Measurements from ENCODE around the gene SLC25A1.
"Not testable (repeated sequence)": the region's sequence is repeated elsewhere in the genome, so short reads cannot be mapped to it uniquely, and the experiment has no call there.

SLC25A1 gene

DNA sequence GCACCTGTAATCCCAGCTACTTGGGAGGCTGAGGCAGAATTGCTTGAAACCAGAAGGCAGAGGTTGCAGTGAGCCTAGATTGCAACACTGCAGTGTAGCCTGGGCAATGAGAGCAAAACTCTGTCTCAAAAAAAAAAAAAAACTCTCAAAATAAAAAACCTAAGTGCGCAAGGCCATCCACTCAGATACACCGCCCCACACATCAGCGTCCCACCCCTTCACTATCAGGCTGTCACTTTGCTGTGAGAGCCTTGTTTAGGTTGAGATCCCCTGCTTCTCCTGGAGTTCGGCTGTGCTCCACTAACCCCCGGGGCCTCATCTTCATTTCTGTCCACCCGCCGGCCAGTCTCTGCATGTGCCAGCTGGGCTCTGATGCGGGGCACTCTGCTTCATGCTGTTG is 12.1 kb downstream of the SLC25A1 start:
- DNase-seq (ENCODE audit: low read depth) = no peak

GRCh38 chr22:19164425-19164824 is 14.1 kb downstream of the SLC25A1 start:
- DNase-seq (ENCODE audit: low read depth) = no peak

GRCh38 chr22:19158649-19159048 is 19.9 kb downstream of the SLC25A1 start:
- not testable (repeated sequence) for DNase-seq (ENCODE audit: low read depth)

DNA sequence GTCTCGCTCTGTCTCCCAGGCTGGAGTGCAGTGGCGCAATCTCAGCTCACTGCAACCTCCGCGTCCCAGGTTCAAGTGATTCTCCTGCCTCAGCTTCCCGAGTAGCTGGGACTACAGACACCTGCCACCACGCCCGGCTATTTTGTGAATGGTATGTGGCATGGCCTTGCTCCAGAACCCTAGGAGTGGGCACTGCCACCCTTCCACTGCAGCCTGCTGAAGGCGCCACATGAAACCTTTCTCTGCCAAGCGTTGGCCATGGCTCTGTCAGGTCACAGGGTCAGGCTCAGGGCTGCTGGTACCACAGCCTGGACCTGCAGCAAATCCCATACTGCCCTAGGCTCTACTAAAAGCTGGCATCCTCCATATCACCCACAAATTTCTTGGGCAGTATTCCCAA is 22.4 kb downstream of the SLC25A1 start:
- not testable (repeated sequence) for DNase-seq (ENCODE audit: low read depth)

GRCh38 chr22:19152942-19153883 is 25.3 kb downstream of the SLC25A1 start:
- DNase-seq (ENCODE audit: low read depth) = no peak

- no peak for DNase-seq (ENCODE audit: low read depth)
These were observed 27.0 kb downstream of the SLC25A1 start for GRCh38 chr22:19151329-19152191.

- no peak for DNase-seq (ENCODE audit: low read depth)
These were observed 27.8 kb downstream of the SLC25A1 start for GRCh38 chr22:19150482-19151328.

DNA sequence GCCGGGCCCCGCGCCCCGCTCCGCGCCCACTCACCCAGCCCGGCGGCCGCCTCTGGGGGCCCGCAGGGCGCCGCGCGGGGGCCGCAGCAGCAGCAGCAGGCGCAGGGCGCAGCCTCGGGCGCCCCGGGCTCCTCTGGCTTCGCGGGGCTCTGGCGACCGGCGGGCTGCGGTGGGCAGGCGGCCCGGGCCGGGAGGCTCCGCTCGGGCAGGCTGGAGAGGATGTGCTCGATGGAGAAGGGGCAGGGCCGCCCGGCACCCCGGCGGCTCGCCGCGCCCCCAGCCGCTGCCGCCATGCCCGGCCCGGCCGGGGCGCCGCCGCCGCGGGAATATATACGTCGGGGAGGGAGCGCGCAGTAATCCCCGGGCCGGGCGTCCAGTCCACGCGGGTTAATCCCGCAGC is 28.5 kb downstream of the SLC25A1 start, which contains the start of gene GSC2:
TSS of gene GSC2 (minus strand) at position 302 of the 400 bp plus-strand sequence. CDS start at position 293, 9 bp downstream.
- no peak for DNase-seq (ENCODE audit: low read depth)

DNA sequence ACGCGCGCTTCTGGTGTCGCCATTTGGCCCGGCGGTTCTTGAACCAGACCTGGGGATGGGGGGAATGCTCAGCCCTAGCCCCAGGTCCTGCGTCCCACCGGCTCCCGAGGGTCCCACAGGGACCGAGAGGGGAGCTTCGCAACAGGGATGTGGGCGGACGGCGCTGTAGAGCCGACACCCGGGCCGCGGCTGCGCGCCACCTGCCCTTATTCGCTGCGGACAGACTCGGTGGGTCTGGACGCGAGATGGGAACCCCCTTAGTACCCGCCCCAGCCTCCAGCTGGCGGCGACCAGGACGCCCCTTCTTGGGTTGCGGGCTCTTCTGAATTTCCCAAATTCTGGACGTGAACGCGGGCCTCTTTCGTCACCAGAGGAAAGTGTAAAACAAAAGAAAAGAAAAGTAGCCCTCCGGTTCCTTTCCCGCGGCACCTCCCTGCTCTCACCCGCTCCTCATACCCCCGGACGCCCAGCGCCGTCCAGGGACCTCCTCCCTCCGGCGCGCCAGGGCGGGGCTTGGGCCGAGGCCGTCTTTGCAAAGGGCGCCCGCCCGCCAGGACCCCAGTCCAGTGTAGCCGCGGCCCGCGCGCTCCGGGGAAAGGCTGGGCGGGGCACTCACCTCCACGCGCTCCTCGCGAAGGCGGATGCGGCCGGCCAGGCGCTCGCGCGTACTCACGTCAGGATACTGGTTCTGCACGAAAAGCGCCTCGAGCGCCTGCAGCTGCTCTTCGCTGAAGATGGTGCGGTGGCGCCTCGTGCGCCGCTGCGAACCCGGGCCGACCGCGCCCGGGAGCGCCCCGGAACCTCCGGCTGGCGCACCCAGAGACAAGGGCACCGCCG is 29.3 kb downstream of the SLC25A1 start:
- DNase-seq (ENCODE audit: low read depth) = no peak

DNA sequence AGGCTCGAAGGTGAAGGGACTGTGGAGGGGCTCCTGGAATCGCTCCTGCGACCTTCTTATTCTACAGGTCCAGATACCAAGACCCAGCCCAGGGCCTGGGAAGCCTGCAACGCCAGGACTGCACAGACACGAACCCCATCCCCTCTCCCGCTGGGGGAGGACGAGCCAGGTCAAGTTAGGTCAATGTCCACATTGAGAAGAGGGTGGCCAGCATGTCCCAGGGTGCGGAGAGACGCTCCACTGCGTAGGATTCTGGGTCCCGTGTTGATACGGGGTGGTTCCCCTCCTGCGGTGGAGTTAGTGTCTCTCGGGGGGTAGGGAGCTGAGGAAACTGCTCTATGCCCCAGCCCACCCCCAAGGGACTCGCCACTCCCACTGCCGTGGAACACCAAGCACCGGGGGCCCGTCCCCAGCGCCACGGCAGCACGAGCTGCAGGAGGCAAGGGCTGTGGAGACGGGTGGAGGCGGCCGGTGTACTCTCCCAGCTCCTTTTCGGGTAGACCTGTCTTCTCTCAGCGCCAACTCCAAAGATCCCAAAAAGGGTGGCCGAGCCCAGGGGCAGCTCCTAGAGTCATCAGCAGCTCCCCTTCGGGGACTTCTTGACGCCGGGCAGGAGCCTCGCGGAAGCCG is 30.0 kb downstream of the SLC25A1 start:
- no peak for DNase-seq (ENCODE audit: low read depth)

GRCh38 chr22:19147195-19147780 is 31.2 kb downstream of the SLC25A1 start:
- no peak for DNase-seq (ENCODE audit: low read depth)

DNA sequence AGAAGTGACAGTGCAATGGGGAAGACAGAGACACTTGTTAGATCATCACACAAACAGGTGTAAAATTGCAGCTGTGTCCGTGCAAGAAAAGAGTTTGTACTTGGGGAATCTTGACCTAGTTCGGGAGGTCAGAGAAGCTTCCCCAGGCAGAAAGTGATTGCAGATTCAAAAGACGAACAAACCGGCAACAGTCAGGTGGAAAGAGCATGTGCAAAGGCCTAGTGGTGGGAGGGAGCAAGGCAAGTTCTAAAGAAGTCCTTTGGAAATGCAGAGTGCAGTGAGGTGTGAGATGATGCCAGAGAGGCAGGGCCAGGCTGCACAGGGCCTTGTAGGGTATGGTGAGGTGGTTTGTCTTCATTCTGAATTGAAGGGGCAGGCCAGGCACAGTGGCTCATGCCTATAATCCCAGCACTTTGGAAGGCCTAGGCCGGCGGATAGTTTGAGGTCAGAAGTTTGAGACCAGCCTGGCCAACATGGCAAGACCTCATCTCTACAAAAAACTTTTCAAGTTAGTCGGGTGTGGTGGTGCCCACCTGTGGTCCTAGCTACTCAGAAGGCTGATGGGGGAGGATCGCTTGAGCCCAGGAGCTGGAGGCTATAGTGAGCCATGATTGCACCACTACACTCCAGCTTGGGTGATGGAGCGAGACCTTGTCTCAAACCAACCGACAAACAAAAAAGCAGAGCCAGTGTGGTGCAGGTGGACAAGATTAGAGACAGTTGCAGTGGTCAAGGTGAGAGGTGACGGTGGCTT is 32.1 kb downstream of the SLC25A1 start:
- no peak for DNase-seq (ENCODE audit: low read depth)

DNA sequence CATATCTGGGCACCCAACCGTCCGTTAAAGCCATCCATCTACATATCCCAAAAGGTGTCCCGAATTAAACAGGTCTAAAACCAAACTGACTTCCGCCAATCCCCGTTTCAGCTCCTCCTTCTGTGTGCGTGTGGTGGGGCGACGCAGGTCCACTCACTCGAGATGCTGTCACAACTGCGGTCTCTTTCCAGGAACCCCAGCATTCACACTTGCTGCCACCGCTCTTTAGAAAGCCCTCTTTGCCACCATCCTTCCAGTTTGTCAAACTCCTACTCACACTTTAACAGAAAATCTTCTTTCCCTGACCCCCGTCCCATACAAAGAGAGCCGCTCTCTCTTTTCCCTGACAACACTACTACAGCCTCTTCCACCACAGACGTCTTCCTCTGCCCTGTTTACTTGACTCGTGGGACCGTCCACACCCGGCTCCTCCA is 34.6 kb downstream of the SLC25A1 start:
- DNase-seq (ENCODE audit: low read depth) = no peak

DNA sequence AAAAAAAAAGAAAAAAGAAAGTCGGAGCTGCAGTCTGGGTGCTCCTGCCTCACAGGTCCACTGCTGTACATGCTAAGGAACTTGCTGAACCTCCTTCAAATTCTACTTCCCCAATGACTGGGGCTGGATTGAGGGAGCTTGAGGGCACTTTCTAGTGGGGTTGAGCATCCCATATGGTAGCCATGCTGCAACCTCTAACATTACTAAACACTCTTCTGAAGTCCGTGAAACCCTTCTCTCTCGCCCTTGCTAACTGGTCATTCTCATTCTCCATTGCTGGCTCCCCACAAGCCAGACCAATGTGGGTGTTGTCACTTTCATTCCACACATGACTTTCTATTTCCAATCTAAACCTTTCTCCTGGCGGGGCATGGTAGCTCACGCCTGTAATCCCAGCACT is 35.3 kb downstream of the SLC25A1 start:
- DNase-seq (ENCODE audit: low read depth) = no peak

DNA sequence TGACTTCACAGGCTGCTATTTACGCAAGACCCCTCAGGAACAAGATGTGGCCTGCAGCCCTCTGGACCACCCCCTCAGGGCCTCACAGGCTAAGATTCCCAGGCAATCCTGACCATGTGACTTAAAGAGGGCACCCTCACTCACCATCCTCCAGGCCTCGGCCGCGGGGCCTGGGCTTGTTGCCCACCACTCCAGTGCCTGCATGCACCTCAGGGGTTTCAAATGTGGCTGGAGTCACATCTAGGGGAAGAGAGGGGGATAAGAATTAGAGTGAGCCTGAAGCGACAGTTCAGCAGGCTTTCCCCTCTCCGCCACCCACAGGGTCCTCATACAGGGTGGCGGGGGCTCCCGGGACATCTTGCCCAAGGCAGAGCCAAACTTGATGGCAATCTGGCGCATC is 36.1 kb downstream of the SLC25A1 start:
- DNase-seq (ENCODE audit: low read depth) = no peak

- DNase-seq (ENCODE audit: low read depth) = no peak
These were observed 38.6 kb downstream of the SLC25A1 start for GRCh38 chr22:19139974-19140373.

DNA sequence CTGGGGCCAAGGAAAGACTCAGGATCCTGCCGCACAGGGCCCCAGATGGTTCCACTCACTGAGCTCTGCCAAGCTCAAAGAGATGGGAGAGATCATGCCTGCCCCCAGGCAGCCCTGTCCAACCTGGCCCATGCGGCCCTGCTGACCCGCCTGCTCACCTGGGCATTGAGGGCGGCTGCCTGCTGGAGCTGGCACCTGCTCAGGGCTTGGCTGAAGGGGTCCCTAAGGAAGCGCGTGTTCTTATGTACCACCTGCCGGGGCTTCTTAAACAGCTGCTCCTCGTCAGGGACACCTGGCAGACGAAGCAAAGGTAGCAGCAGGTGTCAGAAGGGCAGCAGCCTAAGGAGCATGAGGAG is 39.6 kb downstream of the SLC25A1 start:
- no peak for DNase-seq (ENCODE audit: low read depth)

- no peak for DNase-seq (ENCODE audit: low read depth)
These were observed 40.1 kb downstream of the SLC25A1 start for GRCh38 chr22:19138217-19139000.
